Measurements from ENCODE around the gene RYR3.

The RYR3 gene

DNA sequence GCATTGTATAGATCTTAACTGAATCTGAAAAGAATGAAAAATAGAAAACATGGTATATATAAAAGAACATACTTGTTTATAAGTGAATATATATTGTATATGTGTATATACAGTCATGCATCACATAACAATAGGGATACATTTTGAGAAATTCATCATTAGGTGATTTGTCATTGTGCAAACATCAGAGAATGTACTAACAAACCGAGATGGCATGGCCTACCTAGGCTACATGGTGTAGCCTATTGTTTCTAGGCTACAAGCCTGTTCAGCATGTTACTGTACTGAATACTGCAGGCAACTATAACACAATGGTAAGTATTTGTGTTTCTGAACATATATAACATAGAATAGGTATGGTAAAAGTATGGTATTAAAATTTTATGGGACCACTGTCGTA lies 592.9 kb downstream of the RYR3 start:
- TF ChIP-seq, protein P1, sequence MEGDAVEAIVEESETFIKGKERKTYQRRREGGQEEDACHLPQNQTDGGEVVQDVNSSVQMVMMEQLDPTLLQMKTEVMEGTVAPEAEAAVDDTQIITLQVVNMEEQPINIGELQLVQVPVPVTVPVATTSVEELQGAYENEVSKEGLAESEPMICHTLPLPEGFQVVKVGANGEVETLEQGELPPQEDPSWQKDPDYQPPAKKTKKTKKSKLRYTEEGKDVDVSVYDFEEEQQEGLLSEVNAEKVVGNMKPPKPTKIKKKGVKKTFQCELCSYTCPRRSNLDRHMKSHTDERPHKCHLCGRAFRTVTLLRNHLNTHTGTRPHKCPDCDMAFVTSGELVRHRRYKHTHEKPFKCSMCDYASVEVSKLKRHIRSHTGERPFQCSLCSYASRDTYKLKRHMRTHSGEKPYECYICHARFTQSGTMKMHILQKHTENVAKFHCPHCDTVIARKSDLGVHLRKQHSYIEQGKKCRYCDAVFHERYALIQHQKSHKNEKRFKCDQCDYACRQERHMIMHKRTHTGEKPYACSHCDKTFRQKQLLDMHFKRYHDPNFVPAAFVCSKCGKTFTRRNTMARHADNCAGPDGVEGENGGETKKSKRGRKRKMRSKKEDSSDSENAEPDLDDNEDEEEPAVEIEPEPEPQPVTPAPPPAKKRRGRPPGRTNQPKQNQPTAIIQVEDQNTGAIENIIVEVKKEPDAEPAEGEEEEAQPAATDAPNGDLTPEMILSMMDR (IDR thresholded peaks at IDR 0.05; ENCODE audit: insufficient read depth, low read length, missing control alignments) = no peak
- ChIA-PET POLR2A (no interaction called here), CTCF (no interaction called here)

DNA sequence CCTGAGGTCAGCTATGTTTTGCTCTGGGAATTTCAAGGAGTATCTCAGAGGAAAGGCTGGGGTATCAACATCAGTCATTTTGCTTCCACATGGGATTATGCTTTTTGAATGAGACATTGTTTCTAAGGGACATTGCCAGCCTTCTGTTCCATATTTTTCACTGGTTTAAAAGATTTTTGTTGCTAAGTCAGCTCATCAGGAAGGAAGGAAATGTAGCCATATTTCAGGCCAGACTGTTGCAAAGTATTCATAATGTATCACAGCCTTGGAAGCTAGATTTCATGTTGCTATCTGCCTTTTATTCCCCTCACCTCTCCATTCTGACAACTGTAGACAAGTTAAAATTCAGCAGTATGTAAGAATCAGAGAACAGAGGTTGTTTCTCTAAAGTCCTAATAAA lies 596.6 kb downstream of the RYR3 start:
- TF ChIP-seq, protein P1 (IDR thresholded peaks at IDR 0.05; ENCODE audit: insufficient read depth, low read length, missing control alignments) = no peak
- no peak overlapping the region for H3K4me3 ChIP-seq (ENCODE audit: low read depth, low read length)
- POLR2A ChIA-PET = interaction anchor here (0.6 kb wide), 1 partner anchor 13 kb away, joined by 5 read pairs; no protein-coding TSS in a partner anchor
- DNase-seq (ENCODE audit: low read depth, low spot score) = no peak
- CTCF ChIA-PET = no interaction called here

More for the DNA sequence above, 592.9 kb downstream of the RYR3 start:
- no peak overlapping the region for H3K4me3 ChIP-seq (ENCODE audit: low read depth, low read length)
- DNase-seq (ENCODE audit: low read depth, low spot score) = no peak

DNA sequence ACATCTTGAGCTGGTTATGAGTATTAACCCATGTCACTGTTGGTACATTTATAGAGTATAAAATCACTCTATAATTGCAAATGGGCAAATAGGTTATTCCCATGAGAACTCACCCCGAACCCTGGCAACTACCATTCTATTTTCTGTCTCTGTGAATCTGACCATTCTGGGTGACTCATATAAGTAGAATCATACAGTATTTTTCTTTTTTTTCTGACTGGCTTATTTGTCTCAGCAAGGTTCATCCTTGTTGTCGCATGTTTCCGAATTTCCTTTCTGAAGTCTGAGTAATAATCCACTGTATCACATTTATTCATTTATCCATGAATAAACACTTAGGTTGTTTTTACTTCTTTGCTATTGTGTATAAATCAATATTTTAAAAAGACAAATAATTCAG lies 597.6 kb downstream of the RYR3 start:
- H3K4me3 ChIP-seq (ENCODE audit: low read depth, low read length) = no peak overlapping the region
- ChIA-PET POLR2A (no interaction called here), CTCF (no interaction called here)
- no peak for DNase-seq (ENCODE audit: low read depth, low spot score)
- TF ChIP-seq, protein P1 (IDR thresholded peaks at IDR 0.05; ENCODE audit: insufficient read depth, low read length, missing control alignments) = no peak

DNA sequence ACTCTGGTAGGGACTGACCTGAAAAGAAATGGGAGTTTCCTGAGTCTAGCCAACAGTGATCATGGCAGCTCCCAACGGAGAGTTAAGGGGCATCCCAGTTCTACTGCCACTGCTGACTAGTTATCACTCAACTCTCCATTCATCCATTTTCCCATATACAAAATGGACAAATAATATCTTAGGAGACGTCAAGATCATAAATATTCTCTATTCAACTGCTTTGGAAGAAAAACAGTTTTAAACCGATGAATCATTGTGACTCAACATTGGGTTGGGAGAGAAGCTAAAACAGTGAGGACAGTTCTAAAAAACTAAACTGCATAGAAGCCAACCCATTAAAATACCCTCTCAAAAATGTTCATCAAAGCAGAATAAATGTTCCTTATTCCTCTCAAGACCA lies 600.0 kb downstream of the RYR3 start:
- ChIA-PET CTCF (no interaction called here), POLR2A (no interaction called here)
- no peak overlapping the region for H3K4me3 ChIP-seq (ENCODE audit: low read depth, low read length)
- DNase-seq (ENCODE audit: low read depth, low spot score) = no peak
- TF ChIP-seq, protein P1 (IDR thresholded peaks at IDR 0.05; ENCODE audit: insufficient read depth, low read length, missing control alignments) = no peak

DNA sequence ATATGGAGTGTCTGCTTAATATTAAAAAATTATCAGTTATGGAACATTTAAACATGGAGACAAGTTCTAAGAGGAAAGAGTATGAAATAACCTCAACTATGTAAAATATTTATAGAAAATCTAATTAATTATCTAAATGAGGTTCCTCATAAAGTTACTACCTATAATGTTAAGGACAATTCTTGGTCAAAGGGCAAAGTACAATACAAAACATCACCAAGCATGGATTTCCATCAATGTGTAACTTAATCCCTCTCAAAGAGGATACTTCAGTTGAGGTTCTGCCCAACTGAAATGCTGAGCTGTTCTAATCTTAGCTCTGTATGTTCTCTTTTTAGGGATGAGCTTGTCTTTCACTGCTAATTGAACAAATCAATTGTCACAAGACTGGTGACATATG lies 601.6 kb downstream of the RYR3 start:
- ChIA-PET CTCF (interaction anchor here (1.6 kb wide), 1 partner anchor 175 kb away, joined by 4 read pairs; no protein-coding TSS in a partner anchor), POLR2A (no interaction called here)
- no peak overlapping the region for H3K4me3 ChIP-seq (ENCODE audit: low read depth, low read length)
- TF ChIP-seq, protein P1 (IDR thresholded peaks at IDR 0.05; ENCODE audit: insufficient read depth, low read length, missing control alignments) = no peak
- no peak for DNase-seq (ENCODE audit: low read depth, low spot score)

DNA sequence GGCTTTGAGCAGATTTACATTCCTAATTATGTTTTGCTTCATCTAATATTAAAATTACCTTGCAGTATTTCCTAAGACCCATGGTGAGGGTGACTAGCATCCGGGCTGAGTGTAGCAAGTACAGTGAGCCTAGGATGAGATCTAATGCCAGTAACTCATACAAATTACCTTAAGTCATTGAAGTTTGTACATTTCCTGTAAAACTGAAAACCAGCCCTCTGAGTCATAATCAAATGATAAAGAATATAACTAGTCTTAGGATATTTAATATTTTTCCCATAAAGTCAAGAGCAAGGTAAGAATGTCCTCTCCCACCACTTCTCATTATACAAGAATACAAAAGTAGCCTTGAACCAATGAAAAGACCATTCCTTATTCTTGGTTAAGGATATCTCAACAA lies 602.7 kb downstream of the RYR3 start:
- no peak overlapping the region for H3K4me3 ChIP-seq (ENCODE audit: low read depth, low read length)

More for the DNA sequence above, 602.7 kb downstream of the RYR3 start:
- DNase-seq (ENCODE audit: low read depth, low spot score) = no peak
- POLR2A ChIA-PET = no interaction called here
- CTCF ChIA-PET = no interaction called here
- TF ChIP-seq, protein P1 (IDR thresholded peaks at IDR 0.05; ENCODE audit: insufficient read depth, low read length, missing control alignments) = no peak
